HepG2 (cell line): ENCODE data around the gene JPH2. TPM values are rescaled to one million over a fixed set of nuclear protein-coding genes. Genes with fewer than 3 reads are reported as not detected.
A peak's percentile ranks its signal among the peaks of the same experiment; 100 is the strongest.

Experiments
- ATAC-seq: fragments of 200-7000 bp; cut with Tn5 transposase; 3 replicates; pipeline ENCODE4 v1.9.1; 2020; ENCODE audit warnings: mild to moderate bottlenecking, moderate library complexity
- BruUV-seq: library from RNA; stranded (reverse); fragments of 400-500 nt; replicated peaks from 2 replicates; lab custom pipeline; 2021; lab: Mats Ljungman, UMichigan
- CTCF ChIA-PET: fragments of 300-600 bp; formaldehyde crosslinking; extraction: SDS; loops from one replicate; lab custom pipeline; 2021; ENCODE audit warnings: low total read pairs, inconsistent platforms, low intra/inter-chr PET ratio; lab: Yijun Ruan, JAX
- POLR2A ChIA-PET: fragments of 350-600 bp; sonication (Branson Sonifier 250); formaldehyde crosslinking; loops from one replicate; lab custom pipeline; 2020; ENCODE audit warnings: antibody characterized with exemption, inconsistent platforms; lab: Yijun Ruan, JAX
- DNase-seq: peaks from one replicate; pipeline ENCODE4 v3.0.0-alpha.2; 2015; ENCODE audit warnings: low spot score
- FAIRE-seq: peaks from 3 replicates; lab custom pipeline; 2011; peaks lifted over from hg19 to GRCh38; lab: Jason Lieb, UNC
- H2AFZ ChIP-seq: one replicate; pipeline ENCODE4 v1.6.1; 2011; ENCODE audit warnings: low read length, inconsistent platforms
- H3K27ac ChIP-seq: fragments of 300-600 bp; 3 replicates; pipeline ENCODE4 v1.8.0; 2011; ENCODE audit warnings: mixed run types, mild to moderate bottlenecking, mixed read lengths, low read length, inconsistent platforms; ENCODE audit not compliant: insufficient read depth; ENCODE audit errors: extremely low read length
- H3K27me3 ChIP-seq, 2 experiments: fragments of 200-600 bp in 1 of 2; 2 replicates in 1 of 2; 3 replicates in 1 of 2; pipeline versions ENCODE4 v1.6.0 to v1.8.0; 2011; ENCODE audit warnings: low read length in 2 of 2, mild to moderate bottlenecking in 2 of 2, moderate library complexity in 2 of 2, inconsistent platforms in 1 of 2; ENCODE audit not compliant: insufficient read depth in 2 of 2, control insufficient read depth in 1 of 2
- H3K36me3 ChIP-seq, 2 experiments: fragments of 200-600 bp in 1 of 2; replicated peaks in 1 of 2; 2 replicates in 1 of 2; 3 replicates in 1 of 2; pipeline versions ENCODE4 v1.5.1 to v1.8.0; 2011; ENCODE audit warnings: low read length in 2 of 2, inconsistent platforms in 1 of 2; ENCODE audit not compliant: insufficient read depth in 2 of 2, control insufficient read depth in 1 of 2
- H3K4me1 ChIP-seq: 2 replicates; pipeline ENCODE4 v1.5.1; 2012; ENCODE audit warnings: low read length, inconsistent platforms; ENCODE audit not compliant: insufficient read depth
- H3K4me2 ChIP-seq: 2 replicates; pipeline ENCODE4 v1.6.0; 2011; ENCODE audit warnings: low read depth, low read length, inconsistent platforms
- H3K4me3 ChIP-seq, 3 experiments: fragments of 200-600 bp in 1 of 3; sonication (generic), shearing (Covaris generic) in 1 of 3; replicated peaks in 1 of 3; 2 replicates each; pipeline ENCODE4 v1.5.1; 2011 to 2016; ENCODE audit warnings: low read length in 3 of 3, inconsistent platforms in 2 of 3, low read depth in 2 of 3, mild to moderate bottlenecking in 2 of 3, control low read depth in 1 of 3, mixed read lengths in 1 of 3; ENCODE audit not compliant: insufficient read depth in 1 of 3
- H3K79me2 ChIP-seq: one replicate; pipeline ENCODE4 v1.6.1; 2011; ENCODE audit warnings: low read length, inconsistent platforms; ENCODE audit not compliant: insufficient read depth
- H3K9ac ChIP-seq: 2 replicates; pipeline ENCODE4 v1.6.0; 2011; ENCODE audit warnings: mild to moderate bottlenecking, low read depth, low read length, inconsistent platforms; ENCODE audit not compliant: insufficient read depth
- H3K9me3 ChIP-seq: 2 replicates; pipeline ENCODE4 v1.5.1; 2012; ENCODE audit warnings: mild to moderate bottlenecking, low read length
- H4K20me1 ChIP-seq: 2 replicates; pipeline ENCODE4 v1.6.0; 2011; ENCODE audit warnings: inconsistent platforms, mild to moderate bottlenecking, low read length, moderate library complexity; ENCODE audit not compliant: insufficient read depth
- FOXC1 ChIP-seq: sonication (generic); formaldehyde crosslinking; IDR thresholded peaks from 2 replicates; pipeline ENCODE4 v1.8.0; 2022; ENCODE audit warnings: mild to moderate bottlenecking, missing genetic modification reagents, borderline replicate concordance
- FOXJ3 ChIP-seq: sonication (generic); formaldehyde crosslinking; IDR thresholded peaks from 2 replicates; pipeline ENCODE4 v1.4.0; 2020; ENCODE audit warnings: missing genetic modification reagents, mild to moderate bottlenecking, borderline replicate concordance
- GATA4 ChIP-seq: sonication (generic); IDR thresholded peaks from 2 replicates; pipeline ENCODE4 v1.6.1; 2016; ENCODE audit warnings: antibody characterized with exemption, low read depth, borderline replicate concordance
- HNRNPL ChIP-seq: fragments of 200-400 bp; formaldehyde crosslinking; IDR thresholded peaks from 2 replicates; pipeline ENCODE4 v1.6.1; 2017; ENCODE audit warnings: mild to moderate bottlenecking, low read depth, low read length
- NBN ChIP-seq: fragments of 450-650 bp; conservative IDR thresholded peaks from 2 replicates; pipeline ENCODE4 v1.6.1; 2017
- NKX3-1 ChIP-seq: sonication (generic); formaldehyde crosslinking; IDR thresholded peaks from 2 replicates; pipeline ENCODE4 v1.5.0; 2020; ENCODE audit warnings: missing genetic modification reagents
- PCBP1 ChIP-seq: fragments of 200-400 bp; formaldehyde crosslinking; IDR thresholded peaks from 2 replicates; pipeline ENCODE4 v1.6.1; 2017; ENCODE audit warnings: mild to moderate bottlenecking, low read depth, low read length, borderline replicate concordance
- RCOR2 ChIP-seq: IDR thresholded peaks from 2 replicates; pipeline ENCODE4 v1.6.1; 2016; ENCODE audit warnings: missing biosample characterization, missing genetic modification reagents
- TEAD3 ChIP-seq: optimal IDR thresholded peaks from 2 replicates; pipeline ENCODE3; 2016; ENCODE audit warnings: borderline replicate concordance
- ZNF768 ChIP-seq: sonication (generic); formaldehyde crosslinking; IDR thresholded peaks from 2 replicates; pipeline ENCODE4 v1.4.0; 2020; ENCODE audit warnings: missing genetic modification reagents
- ZNF782 ChIP-seq: sonication (generic); formaldehyde crosslinking; IDR thresholded peaks from 2 replicates; pipeline ENCODE4 v1.4.0; 2020; ENCODE audit warnings: missing genetic modification reagents, mild to moderate bottlenecking, borderline replicate concordance
- WGBS: methylation state at CpG from one replicate; pipeline ENCODE4 v1.1.6; 2017; ENCODE audit warnings: low lambda C conversion rate; 5-methylcytosine and 5-hydroxymethylcytosine counted together
- in situ Hi-C: cut with HindIII; loops from 2 replicates; pipeline ENCODE4 v1.10.0; 2017; ENCODE audit warnings: low pct_unique_long_range_greater_than_20kb; ENCODE audit not compliant: extremely low pct_ligation_motif_present
- intact Hi-C: fragments of 100-400 bp; cut with micrococcal nuclease; formaldehyde crosslinking; loops from one replicate; pipeline ENCODE4 v1.10.0; 2022; ENCODE audit not compliant: unreplicated experiment
- polyA plus RNA-seq, 8 experiments: library from polyadenylated mRNA; depleted of rRNA in 3 of 8; stranded (reverse) in 7 of 8; unstranded in 1 of 8; fragments of >200 nt; fragmentation: Illumina TruSeq in 4 of 8; extraction: Trizol in 4 of 8; gene quantifications; 2 replicates each; pipeline versions ENCODE4 v1.2.1 to v1.2.3, GENCODE V29; 2011 to 2016; ENCODE audit warnings: low read depth in 4 of 8, missing spikeins in 1 of 8, mixed read lengths in 1 of 8; ENCODE audit not compliant: insufficient read depth in 1 of 8
- total RNA-seq, 5 experiments: library from RNA; depleted of rRNA; stranded (reverse); fragments of >200 nt; fragmentation: Illumina TruSeq; extraction: Trizol; gene quantifications; 2 replicates each; pipeline ENCODE4 v1.2.3, GENCODE V29; 2016; ENCODE audit warnings: low read depth in 1 of 5
- TF ChIP-seq, protein P1 (sequence below): sonication (generic); formaldehyde crosslinking; IDR thresholded peaks from 2 replicates; pipeline ENCODE4 v1.4.0; 2020; ENCODE audit warnings: low read depth, mild to moderate bottlenecking, missing genetic modification reagents
- TF ChIP-seq, protein P2 (sequence below): fragments of 450-650 bp; IDR thresholded peaks from 2 replicates; pipeline ENCODE4 v1.6.1; 2017

The JPH2 gene
- total and polyA plus RNA-seq, 2 of the 13 experiments (the other 11 are each of a cell fraction or from before 2014, with no cell fraction given), result 0.42 TPM; not detected in 1

DNA sequence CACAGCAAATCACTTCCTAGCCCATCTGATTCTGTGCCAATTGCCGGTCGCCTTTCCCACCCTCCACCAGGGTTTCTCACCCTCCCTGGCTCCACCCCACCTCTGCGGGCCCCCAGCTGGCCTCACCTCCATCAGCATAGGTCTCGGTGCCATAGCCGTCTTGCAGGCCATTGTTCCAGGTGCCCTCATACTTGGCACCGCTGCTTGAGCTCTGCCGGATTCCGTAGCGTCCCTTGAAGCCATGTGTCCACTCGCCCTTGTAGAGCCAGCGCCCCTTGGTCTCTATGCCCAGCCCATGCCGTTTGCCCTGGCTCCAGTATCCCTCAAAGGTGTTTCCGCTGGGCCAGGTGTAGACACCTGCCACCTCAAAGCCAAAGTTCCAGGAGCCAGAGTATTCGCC lies 787 bp downstream of the JPH2 start:
- Histone ChIP-seq H3K4me3 (no peak overlapping the region), H3K9ac (no peak overlapping the region), H3K4me2 (no peak overlapping the region), H3K27me3 (peaks cover 10 to 60% of the 10 kb centered on the region in 2 experiments; a peak in 4 of 5 replicates), H3K36me3 (no peaks in the 10 kb centered on the region), H2AFZ (no peak overlapping the region), H3K27ac (no peak overlapping the region), H3K9me3 (no peaks in the 10 kb centered on the region), H3K4me1 (peaks cover 29% of the 10 kb centered on the region), H4K20me1 (no peaks in the 10 kb centered on the region), H3K79me2 (no peaks in the 10 kb centered on the region)
- DNase-seq (no peak), ATAC-seq (no peak), FAIRE-seq (no peak)
- in situ Hi-C loops (loop anchor here (5.0 kb wide), 1 partner anchor 69 kb away; no protein-coding TSS in a partner anchor), intact Hi-C loops (no loop called here)
- 84% methylated on average over 14 of the region's 14 CpGs for WGBS
- BruUV-seq, result no TSS peak
- ChIA-PET POLR2A (no interaction called here), CTCF (no interaction called here)
- TF ChIP-seq RCOR2 (CRISPR knock-in tag) (no peak), ZNF768 (peak; percentile 82; the same call in 1 of the 2 replicates), PCBP1 (0 out of 2 replicates have a peak, but pooled peaks have one; percentile 12)

DNA sequence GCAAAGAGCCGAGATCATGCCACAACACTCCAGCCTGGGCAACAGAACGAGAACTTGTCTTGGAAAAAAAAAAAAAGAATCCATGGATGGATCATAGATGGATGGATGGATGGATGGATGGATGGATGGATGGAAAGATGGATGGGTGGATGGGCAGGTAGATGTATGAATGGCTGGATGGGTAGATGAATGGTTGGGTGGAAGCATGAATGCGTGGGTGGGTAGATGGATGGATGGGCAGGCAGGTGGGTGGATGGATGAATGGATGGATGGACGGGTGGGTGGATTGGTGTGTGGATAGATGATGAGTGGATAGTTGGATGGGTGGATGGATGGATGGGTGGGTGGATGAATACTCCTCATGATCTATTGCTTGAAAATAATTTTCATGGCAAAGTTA lies 1.4 kb downstream of the JPH2 start:
- H4K20me1 ChIP-seq, result no peaks in the 10 kb centered on the region
- CTCF ChIA-PET, result no interaction called here
- FAIRE-seq, result no peak
- in situ Hi-C loops (loop anchor here (5.0 kb wide), 1 partner anchor 68 kb away; no protein-coding TSS in a partner anchor), intact Hi-C loops (no loop called here)
- H3K27me3 ChIP-seq, result peaks cover 10 to 65% of the 10 kb centered on the region in 2 experiments; a peak in 4 of 5 replicates
- no TSS peak for BruUV-seq
- no peaks in the 10 kb centered on the region for H3K36me3 ChIP-seq
- no peak overlapping the region for H3K4me2 ChIP-seq
- TF ChIP-seq NKX3-1 (CRISPR knock-in tag) (no peak), HNRNPL (no peak), FOXC1 (no peak), FOXJ3 (CRISPR knock-in tag) (no peak), TEAD3 (CRISPR knock-in tag) (no peak), NBN (0 out of 2 replicates have a peak, but pooled peaks have one; percentile 41), ZNF782 (CRISPR knock-in tag) (no peak), GATA4 (no peak)
- TF ChIP-seq, protein P1, sequence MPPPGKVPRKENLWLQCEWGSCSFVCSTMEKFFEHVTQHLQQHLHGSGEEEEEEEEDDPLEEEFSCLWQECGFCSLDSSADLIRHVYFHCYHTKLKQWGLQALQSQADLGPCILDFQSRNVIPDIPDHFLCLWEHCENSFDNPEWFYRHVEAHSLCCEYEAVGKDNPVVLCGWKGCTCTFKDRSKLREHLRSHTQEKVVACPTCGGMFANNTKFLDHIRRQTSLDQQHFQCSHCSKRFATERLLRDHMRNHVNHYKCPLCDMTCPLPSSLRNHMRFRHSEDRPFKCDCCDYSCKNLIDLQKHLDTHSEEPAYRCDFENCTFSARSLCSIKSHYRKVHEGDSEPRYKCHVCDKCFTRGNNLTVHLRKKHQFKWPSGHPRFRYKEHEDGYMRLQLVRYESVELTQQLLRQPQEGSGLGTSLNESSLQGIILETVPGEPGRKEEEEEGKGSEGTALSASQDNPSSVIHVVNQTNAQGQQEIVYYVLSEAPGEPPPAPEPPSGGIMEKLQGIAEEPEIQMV, result no peak
- TF ChIP-seq, protein P2, sequence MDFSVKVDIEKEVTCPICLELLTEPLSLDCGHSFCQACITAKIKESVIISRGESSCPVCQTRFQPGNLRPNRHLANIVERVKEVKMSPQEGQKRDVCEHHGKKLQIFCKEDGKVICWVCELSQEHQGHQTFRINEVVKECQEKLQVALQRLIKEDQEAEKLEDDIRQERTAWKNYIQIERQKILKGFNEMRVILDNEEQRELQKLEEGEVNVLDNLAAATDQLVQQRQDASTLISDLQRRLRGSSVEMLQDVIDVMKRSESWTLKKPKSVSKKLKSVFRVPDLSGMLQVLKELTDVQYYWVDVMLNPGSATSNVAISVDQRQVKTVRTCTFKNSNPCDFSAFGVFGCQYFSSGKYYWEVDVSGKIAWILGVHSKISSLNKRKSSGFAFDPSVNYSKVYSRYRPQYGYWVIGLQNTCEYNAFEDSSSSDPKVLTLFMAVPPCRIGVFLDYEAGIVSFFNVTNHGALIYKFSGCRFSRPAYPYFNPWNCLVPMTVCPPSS, result peak; percentile 79; the same call in 1 of the 2 replicates
- no peaks in the 10 kb centered on the region for H3K9me3 ChIP-seq
- WGBS, result 31% methylated on average over 4 of the region's 4 CpGs
- no peak for DNase-seq
- no peaks in the 10 kb centered on the region for H3K79me2 ChIP-seq
- H3K9ac ChIP-seq, result no peak overlapping the region
- peaks cover 33% of the 10 kb centered on the region for H3K4me1 ChIP-seq
- no peak overlapping the region for H2AFZ ChIP-seq
- H3K4me3 ChIP-seq, result no peak overlapping the region
- POLR2A ChIA-PET, result no interaction called here
- no peak overlapping the region for H3K27ac ChIP-seq
- no peak for ATAC-seq
